Suppressor macrophage treated with lipopolysaccharide for 1 hour (primary cell): Measurements from ENCODE around the gene RBM46.
A peak's percentile ranks its signal among the peaks of the same experiment; 100 is the strongest.

Source experiments
- DNase-seq, 3 donors: peaks; one replicate each; pipeline ENCODE4 v3.0.0-alpha.2; 2020 to 2022

Gene RBM46

GRCh38 chr4:154781126-154781982 lies at the start of gene RBM46:
Gene RBM46 (plus strand): TSS chr4:154781272. CDS start chr4:154796753, 15,481 bp downstream.
- DNase-seq, result no peak

GRCh38 chr4:154731756-154732155 lies 49.3 kb upstream of the RBM46 start:
- DNase-seq, result peak in 2 of 3 donors; percentile 17 to 50

- DNase-seq, result no peak
Measured at GRCh38 chr4:154732669-154733068, 48.4 kb upstream of the RBM46 start.

- no peak for DNase-seq
Measured at GRCh38 chr4:154736770-154737169, 44.3 kb upstream of the RBM46 start.

- no peak for DNase-seq
Measured at GRCh38 chr4:154738426-154738825, 42.6 kb upstream of the RBM46 start.

GRCh38 chr4:154739111-154739510 lies 42.0 kb upstream of the RBM46 start:
- DNase-seq, result no peak

- DNase-seq, result no peak
Measured at GRCh38 chr4:154740462-154740861, 40.6 kb upstream of the RBM46 start.

GRCh38 chr4:154741131-154741665 lies 39.9 kb upstream of the RBM46 start:
- no peak for DNase-seq

GRCh38 chr4:154741922-154742850 lies 38.9 kb upstream of the RBM46 start:
- DNase-seq, result peak in 1 of 3 donors; percentile 5

- peak; percentile 28 to 53 (median 36) for DNase-seq
Measured at GRCh38 chr4:154743683-154744340, 37.3 kb upstream of the RBM46 start, which contains the start of gene LRAT. Gene LRAT (plus strand): TSS chr4:154744000. CDS start chr4:154744327, 327 bp downstream.

GRCh38 chr4:154744341-154744926 lies 36.6 kb upstream of the RBM46 start:
- DNase-seq, result no peak

- DNase-seq, result no peak
Measured at GRCh38 chr4:154757713-154758112, 23.4 kb upstream of the RBM46 start.

GRCh38 chr4:154760895-154761294 lies 20.2 kb upstream of the RBM46 start:
- DNase-seq, result no peak

GRCh38 chr4:154778264-154778663 lies 2.8 kb upstream of the RBM46 start:
- no peak for DNase-seq

GRCh38 chr4:154779362-154779947 lies 1.6 kb upstream of the RBM46 start:
- DNase-seq, result peak in 2 of 3 donors; percentile 4 to 13

GRCh38 chr4:154781983-154782293 lies 866 bp downstream of the RBM46 start:
- no peak for DNase-seq

GRCh38 chr4:154807042-154807630 lies 26.1 kb downstream of the RBM46 start:
- DNase-seq, result peak; percentile 28 to 67 (median 55)

GRCh38 chr4:154818230-154818629 lies 37.2 kb downstream of the RBM46 start:
- DNase-seq, result no peak

- no peak for DNase-seq
Measured at GRCh38 chr4:154822775-154823174, 41.7 kb downstream of the RBM46 start.

GRCh38 chr4:154836030-154836429 lies 55.0 kb downstream of the RBM46 start:
- no peak for DNase-seq

- no peak for DNase-seq
Measured at GRCh38 chr4:154836513-154836912, 55.4 kb downstream of the RBM46 start.

- no peak for DNase-seq
Measured at GRCh38 chr4:154838155-154838554, 57.1 kb downstream of the RBM46 start.
